ENCODE data around the gene MTHFD1L. TPM values are rescaled to one million over a fixed set of nuclear protein-coding genes. Genes with fewer than 3 reads are reported as not detected.
"Not testable (repeated sequence)": the region's sequence is repeated elsewhere in the genome, so short reads cannot be mapped to it uniquely, and the experiment has no call there.

Gene MTHFD1L
- total RNA-seq (2014; rRNA removed; shearing (Covaris generic)) = 23.5 and 36.3 TPM in 2 replicates

GRCh38 chr6:150865406-150866146 lies at the start of gene MTHFD1L:
TSS of gene MTHFD1L (plus strand) at chr6:150865702. CDS start at chr6:150865823, 121 bp downstream.
- DNase-seq (ENCODE audit: low spot score) = peak; percentile 66

GRCh38 chr6:150816554-150816953 lies 48.9 kb upstream of the MTHFD1L start:
- DNase-seq (ENCODE audit: low spot score) = not testable (repeated sequence)

GRCh38 chr6:150822932-150823331 lies 42.6 kb upstream of the MTHFD1L start:
- DNase-seq (ENCODE audit: low spot score) = no peak

GRCh38 chr6:150826788-150827187 lies 38.7 kb upstream of the MTHFD1L start:
- no peak for DNase-seq (ENCODE audit: low spot score)

GRCh38 chr6:150828107-150828506 lies 37.4 kb upstream of the MTHFD1L start:
- not testable (repeated sequence) for DNase-seq (ENCODE audit: low spot score)

GRCh38 chr6:150830439-150831165 lies 34.9 kb upstream of the MTHFD1L start:
- DNase-seq (ENCODE audit: low spot score) = no peak

- no peak for DNase-seq (ENCODE audit: low spot score)
Observed at GRCh38 chr6:150831577-150831976, 33.9 kb upstream of the MTHFD1L start.

GRCh38 chr6:150835620-150836019 lies 29.9 kb upstream of the MTHFD1L start:
- no peak for DNase-seq (ENCODE audit: low spot score)

- no peak for DNase-seq (ENCODE audit: low spot score)
Observed at GRCh38 chr6:150840185-150840584, 25.3 kb upstream of the MTHFD1L start.

GRCh38 chr6:150841189-150841588 lies 24.3 kb upstream of the MTHFD1L start:
- DNase-seq (ENCODE audit: low spot score) = no peak

- DNase-seq (ENCODE audit: low spot score) = no peak
Observed at GRCh38 chr6:150841697-150842096, 23.8 kb upstream of the MTHFD1L start.

GRCh38 chr6:150844371-150844770 lies 21.1 kb upstream of the MTHFD1L start:
- DNase-seq (ENCODE audit: low spot score) = no peak

- DNase-seq (ENCODE audit: low spot score) = no peak
Observed at GRCh38 chr6:150846641-150847040, 18.9 kb upstream of the MTHFD1L start.

- DNase-seq (ENCODE audit: low spot score) = no peak
Observed at GRCh38 chr6:150848400-150848799, 17.1 kb upstream of the MTHFD1L start.

- DNase-seq (ENCODE audit: low spot score) = not testable (repeated sequence)
Observed at GRCh38 chr6:150854392-150854791, 11.1 kb upstream of the MTHFD1L start.

GRCh38 chr6:150855171-150855570 lies 10.3 kb upstream of the MTHFD1L start:
- DNase-seq (ENCODE audit: low spot score) = not testable (repeated sequence)

- peak; percentile 96 for DNase-seq (ENCODE audit: low spot score)
Observed at GRCh38 chr6:150857062-150857944, 8.2 kb upstream of the MTHFD1L start.

- no peak for DNase-seq (ENCODE audit: low spot score)
Observed at GRCh38 chr6:150857945-150858308, 7.6 kb upstream of the MTHFD1L start.

GRCh38 chr6:150861448-150862168 lies 3.9 kb upstream of the MTHFD1L start:
- DNase-seq (ENCODE audit: low spot score) = not testable (repeated sequence)

GRCh38 chr6:150863213-150863928 lies 2.1 kb upstream of the MTHFD1L start:
- DNase-seq (ENCODE audit: low spot score) = no peak

- DNase-seq (ENCODE audit: low spot score) = no peak
Observed at GRCh38 chr6:150865043-150865405, 478 bp upstream of the MTHFD1L start.

All from A172 (cell line).